Large intestine (tissue), 3 donors: ENCODE measurements around the gene RSPH1. TPM values are rescaled to one million over a fixed set of nuclear protein-coding genes. Genes with fewer than 3 reads are reported as not detected.

Source experiments
- DNase-seq, 2 donors: peaks; one replicate each; pipeline versions ENCODE4 v3.0.0 to v3.0.0-alpha.2; 2013
- H3K27ac ChIP-seq: one replicate; pipeline ENCODE4 v1.5.1; 2013; ENCODE audit warnings: low read length
- H3K27me3 ChIP-seq: 2 replicates; pipeline ENCODE4 v1.6.1; 2013; ENCODE audit warnings: low read length; ENCODE audit not compliant: control insufficient read depth, insufficient read depth
- H3K36me3 ChIP-seq: 2 replicates; pipeline ENCODE4 v1.6.1; 2013; ENCODE audit warnings: low read length; ENCODE audit not compliant: control insufficient read depth, insufficient read depth
- H3K4me1 ChIP-seq: one replicate; pipeline ENCODE4 v1.6.1; 2013; ENCODE audit warnings: low read length; ENCODE audit not compliant: control insufficient read depth, insufficient read depth
- H3K4me3 ChIP-seq: one replicate; pipeline ENCODE4 v1.5.1; 2013; ENCODE audit warnings: low read length
- H3K9me3 ChIP-seq: one replicate; pipeline ENCODE4 v1.6.1; 2013; ENCODE audit warnings: mild to moderate bottlenecking, low read depth, low read length, moderate library complexity; ENCODE audit not compliant: control insufficient read depth
- WGBS: methylation state at CpG from one replicate; pipeline ENCODE4 v1.1.5; 2013; ENCODE audit warnings: low lambda C conversion rate; ENCODE audit not compliant: insufficient coverage; 5-methylcytosine and 5-hydroxymethylcytosine counted together
- polyA plus RNA-seq: library from polyadenylated mRNA; unstranded; fragments of 120-200 nt; gene quantifications from one replicate; pipeline ENCODE4 v1.2.1, GENCODE V29; 2013

RSPH1 gene
- polyA plus RNA-seq, 1 donor: 6.0 TPM

DNA sequence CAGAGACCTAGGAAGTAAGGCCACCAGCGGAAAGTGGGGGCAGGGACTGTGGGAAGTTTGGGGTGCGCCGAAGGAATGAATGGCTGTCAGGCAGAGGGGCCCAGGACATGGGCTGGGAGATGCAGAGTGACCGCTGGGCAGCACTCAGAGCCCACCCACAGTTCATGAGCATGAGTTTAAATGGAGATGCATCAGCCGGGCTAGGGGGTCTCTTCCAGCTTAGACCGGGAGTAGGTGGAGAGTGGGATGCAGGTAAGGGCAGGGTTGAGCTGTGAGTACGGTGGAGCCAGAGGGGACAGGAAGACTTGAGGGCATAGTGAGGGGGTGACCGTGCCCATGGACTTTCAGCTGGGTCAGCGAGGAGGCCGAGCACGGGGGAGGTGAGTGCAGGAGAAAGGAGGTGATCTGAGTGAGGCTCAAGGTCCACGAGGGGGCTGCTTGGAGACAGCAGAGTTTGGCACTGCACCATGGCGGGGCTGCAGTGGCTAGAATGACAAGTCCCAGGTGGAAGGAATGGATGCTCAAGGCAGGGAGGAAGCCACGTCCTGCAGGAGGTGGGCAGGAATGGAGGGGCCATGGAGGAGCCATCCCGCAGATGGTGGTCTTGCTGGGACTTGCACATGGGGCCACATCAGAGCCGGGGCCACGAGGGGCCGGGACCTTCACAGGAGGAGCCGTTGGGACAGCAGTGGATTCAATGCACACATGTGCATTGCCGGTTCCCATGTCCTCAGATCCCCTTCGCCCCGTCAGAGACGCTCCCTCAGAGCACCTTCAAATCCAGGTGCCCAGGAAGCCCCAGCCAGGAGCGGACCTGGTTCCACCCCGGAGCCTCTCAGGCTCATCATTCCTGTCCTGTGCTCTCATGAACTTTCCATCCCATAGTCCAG, 57.5 kb downstream of the RSPH1 start:
- no peaks in the 10 kb centered on the region for H3K27me3 ChIP-seq
- H3K36me3 ChIP-seq: no peaks in the 10 kb centered on the region
- H3K9me3 ChIP-seq: no peaks in the 10 kb centered on the region
- no peak overlapping the region for H3K4me3 ChIP-seq
- H3K4me1 ChIP-seq: peaks cover 7% of the 10 kb centered on the region
- no peak for DNase-seq
- H3K27ac ChIP-seq: no peak overlapping the region
- WGBS: no CpG with 5 or more reads among the region's 25 CpGs

DNA sequence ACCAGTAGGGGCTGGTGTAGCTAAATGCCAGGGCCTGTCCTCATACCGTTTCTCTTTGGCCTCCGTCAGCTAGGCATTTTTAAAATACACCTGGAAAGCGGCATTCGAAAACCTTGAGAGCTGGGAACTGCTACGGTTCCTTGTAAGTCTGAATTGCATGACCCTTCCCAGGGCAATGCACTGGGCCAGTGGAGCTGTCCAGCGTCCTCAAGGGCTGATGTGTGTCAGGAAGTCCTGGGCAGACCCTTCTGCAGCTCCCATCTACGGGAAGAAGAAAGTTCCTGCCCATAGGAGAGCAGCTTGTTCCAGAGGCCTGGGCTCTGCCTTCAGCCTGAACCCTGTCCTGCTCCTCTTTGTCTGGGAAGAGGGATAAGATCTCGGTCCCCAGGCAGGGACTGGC, 58.2 kb downstream of the RSPH1 start:
- no peaks in the 10 kb centered on the region for H3K36me3 ChIP-seq
- WGBS: no CpG with 5 or more reads among the region's 8 CpGs
- no peak for DNase-seq
- H3K27me3 ChIP-seq: no peaks in the 10 kb centered on the region
- no peaks in the 10 kb centered on the region for H3K9me3 ChIP-seq
- H3K4me3 ChIP-seq: no peak overlapping the region
- no peak overlapping the region for H3K27ac ChIP-seq
- peaks cover 9% of the 10 kb centered on the region for H3K4me1 ChIP-seq

DNA sequence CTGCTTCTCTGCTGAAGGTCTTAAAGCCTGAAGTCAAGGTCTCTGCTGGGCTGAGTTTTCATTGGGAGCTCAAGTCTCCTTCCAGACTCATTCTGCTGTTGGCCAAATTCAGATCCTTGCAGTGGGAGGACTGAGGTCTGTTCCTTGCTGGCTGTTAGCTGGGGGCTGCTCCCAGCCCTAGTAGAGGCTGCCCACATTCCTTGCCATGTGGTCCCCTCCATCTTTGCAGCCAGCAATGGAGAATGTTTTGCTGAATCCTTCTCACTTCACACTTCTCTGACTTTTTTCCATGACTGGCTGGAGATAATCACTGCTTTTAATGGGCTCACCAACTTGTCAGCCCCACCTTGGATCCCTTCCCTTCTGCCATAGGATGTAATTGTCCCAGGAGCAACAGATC, 59.1 kb downstream of the RSPH1 start:
- no peaks in the 10 kb centered on the region for H3K9me3 ChIP-seq
- H3K36me3 ChIP-seq: no peaks in the 10 kb centered on the region
- no peak overlapping the region for H3K27ac ChIP-seq
- DNase-seq: no peak
- no peak overlapping the region for H3K4me3 ChIP-seq
- H3K4me1 ChIP-seq: peaks cover 9% of the 10 kb centered on the region
- no peaks in the 10 kb centered on the region for H3K27me3 ChIP-seq

DNA sequence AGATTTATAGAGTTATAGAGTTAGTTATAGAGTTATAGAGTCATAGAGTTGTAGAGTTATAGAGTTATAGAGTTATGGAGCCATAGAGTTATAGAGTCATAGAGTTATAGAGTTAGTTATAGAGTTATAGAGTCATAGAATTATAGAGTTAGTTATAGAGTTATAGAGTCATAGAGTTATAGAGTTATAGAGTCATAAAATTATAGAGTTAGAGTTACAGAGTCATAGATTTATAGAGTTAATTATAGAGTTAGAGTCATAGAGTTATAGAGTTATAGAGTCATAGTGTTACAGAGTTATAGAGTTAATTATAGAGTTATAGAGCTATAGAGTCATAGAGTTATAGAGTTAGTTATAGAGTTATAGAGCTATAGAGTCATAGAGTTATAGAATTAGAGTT, 60.2 kb downstream of the RSPH1 start:
- Histone ChIP-seq H3K36me3 (no peaks in the 10 kb centered on the region), H3K9me3 (no peaks in the 10 kb centered on the region), H3K27ac (no peak overlapping the region), H3K27me3 (no peaks in the 10 kb centered on the region), H3K4me1 (peaks cover 9% of the 10 kb centered on the region), H3K4me3 (no peak overlapping the region)
- no peak for DNase-seq

DNA sequence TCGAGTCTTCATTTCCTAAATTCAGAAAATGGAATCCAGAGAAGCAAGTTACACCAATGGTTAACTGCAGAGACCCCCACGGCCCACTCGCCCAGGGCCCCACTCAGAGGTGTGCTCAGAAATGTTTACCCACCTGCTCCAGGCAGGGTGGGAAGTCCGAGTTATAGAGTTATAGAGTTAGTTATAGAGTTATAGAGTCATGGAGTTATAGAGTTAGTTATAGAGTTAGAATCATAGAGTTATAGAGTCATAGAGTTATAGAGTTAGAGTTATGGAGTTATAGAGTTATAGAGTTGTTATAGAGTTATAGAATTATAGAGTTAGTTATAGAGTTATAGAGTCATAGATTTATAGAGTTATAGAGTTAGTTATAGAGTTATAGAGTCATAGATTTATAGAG, 60.6 kb downstream of the RSPH1 start:
- Histone ChIP-seq H3K9me3 (no peaks in the 10 kb centered on the region), H3K36me3 (no peaks in the 10 kb centered on the region), H3K27ac (no peak overlapping the region), H3K4me1 (peaks cover 9% of the 10 kb centered on the region), H3K4me3 (no peak overlapping the region), H3K27me3 (no peaks in the 10 kb centered on the region)
- no peak for DNase-seq
- WGBS: 67% methylated on average over 1 of the region's 4 CpGs

DNA sequence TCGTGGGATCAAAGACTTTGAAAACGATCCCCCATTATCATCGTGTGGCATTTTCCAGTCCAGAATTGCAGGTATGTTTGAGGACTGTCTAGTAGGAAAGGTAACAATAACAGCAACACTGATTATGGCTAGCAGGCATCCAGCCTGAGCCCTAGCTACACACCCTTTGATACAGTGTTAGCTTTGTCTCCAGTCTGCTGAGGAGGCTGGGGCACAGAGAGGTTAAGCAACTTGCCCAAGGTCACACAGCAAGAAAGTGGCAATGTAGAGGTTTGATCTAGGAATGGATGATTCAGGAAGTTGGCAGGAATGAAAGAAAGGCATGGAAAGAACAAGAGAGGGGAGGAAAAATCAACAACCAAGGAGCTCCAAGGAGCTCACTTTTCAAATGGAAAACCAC, 61.1 kb downstream of the RSPH1 start:
- WGBS: no CpG with 5 or more reads among the region's 3 CpGs
- H3K27me3 ChIP-seq: no peaks in the 10 kb centered on the region
- no peak overlapping the region for H3K4me3 ChIP-seq
- no peak overlapping the region for H3K27ac ChIP-seq
- no peaks in the 10 kb centered on the region for H3K9me3 ChIP-seq
- no peaks in the 10 kb centered on the region for H3K36me3 ChIP-seq
- peaks cover 9% of the 10 kb centered on the region for H3K4me1 ChIP-seq
- DNase-seq: no peak

DNA sequence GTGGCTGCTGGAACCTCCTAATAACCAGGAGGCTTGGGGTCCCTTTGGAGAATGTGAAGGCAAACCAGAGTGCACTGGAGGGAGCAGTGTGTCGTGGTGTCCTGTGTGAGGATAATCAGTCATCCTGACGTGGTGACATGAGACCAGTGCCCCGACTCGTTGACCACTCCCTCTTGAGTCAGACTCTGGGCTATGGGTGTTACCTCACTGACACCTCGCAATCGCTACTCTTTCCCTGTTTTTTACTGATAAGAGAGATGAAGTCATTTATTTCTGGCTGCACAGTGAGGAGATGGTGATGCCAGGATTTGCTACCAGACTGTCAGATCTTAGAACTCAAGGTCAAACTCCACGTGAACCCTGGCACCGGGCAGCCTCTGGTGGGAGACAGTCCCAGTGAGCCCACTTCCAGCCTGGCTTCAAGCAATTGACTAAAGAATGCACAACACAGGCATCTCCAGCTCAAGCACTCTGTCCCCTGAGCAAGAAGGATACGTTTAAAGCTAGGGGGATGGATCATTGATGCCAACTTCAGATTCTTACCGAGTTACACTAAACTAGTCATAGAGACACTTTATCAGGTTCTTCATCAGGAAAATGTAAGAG, 62.0 kb downstream of the RSPH1 start:
- Histone ChIP-seq H3K27ac (peak overlapping the region; percentile 59), H3K4me1 (peaks cover 9% of the 10 kb centered on the region), H3K4me3 (no peak overlapping the region), H3K36me3 (no peaks in the 10 kb centered on the region), H3K9me3 (no peaks in the 10 kb centered on the region), H3K27me3 (peaks cover under 1% of the 10 kb centered on the region)
- peak; percentile 92 to 94 for DNase-seq
- no CpG with 5 or more reads among the region's 10 CpGs for WGBS

DNA sequence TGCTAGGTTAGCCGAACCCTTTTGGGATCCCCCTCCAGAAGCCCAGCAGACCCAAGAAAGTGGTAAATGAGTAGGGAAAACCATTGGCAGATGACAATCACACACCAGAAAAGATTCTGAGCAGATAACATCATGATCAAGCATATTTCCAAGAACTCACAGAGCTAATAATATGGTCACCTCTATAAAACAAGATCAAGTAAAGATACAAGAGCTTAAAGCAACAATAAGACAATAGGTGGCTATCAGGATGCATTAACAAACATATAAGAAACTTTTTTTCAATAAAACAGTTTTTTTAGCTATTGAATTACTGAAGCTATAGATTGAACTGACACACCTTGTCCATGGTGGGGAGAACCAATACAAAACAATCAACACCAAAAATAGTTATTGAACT, 63.3 kb downstream of the RSPH1 start:
- Histone ChIP-seq H3K27me3 (peaks cover 2% of the 10 kb centered on the region), H3K9me3 (no peaks in the 10 kb centered on the region), H3K4me1 (peaks cover 9% of the 10 kb centered on the region), H3K36me3 (no peaks in the 10 kb centered on the region), H3K27ac (no peak overlapping the region), H3K4me3 (no peak overlapping the region)
- no peak for DNase-seq
- no CpG with 5 or more reads among the region's 1 CpG for WGBS

DNA sequence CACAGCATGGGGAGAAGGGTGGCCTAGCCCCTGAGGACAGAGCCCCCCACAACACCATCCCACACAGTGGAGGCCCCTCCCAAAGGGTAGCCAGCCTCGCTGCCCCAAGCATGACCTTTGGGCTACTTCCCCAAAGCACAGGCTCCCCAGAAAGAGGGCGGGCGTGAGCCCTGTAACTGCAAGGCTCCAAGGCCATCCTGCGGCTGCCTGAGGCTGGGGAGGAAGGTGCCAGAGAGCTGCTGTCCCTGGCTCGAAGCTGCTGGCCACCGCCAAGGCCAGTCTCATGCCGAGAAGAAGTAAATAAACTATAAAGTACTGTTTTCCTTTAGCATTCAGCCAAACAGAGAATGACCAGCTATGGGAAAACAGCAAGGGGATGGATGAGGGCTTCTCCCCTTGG, 64.8 kb downstream of the RSPH1 start:
- no CpG with 5 or more reads among the region's 7 CpGs for WGBS
- H3K27ac ChIP-seq: no peak overlapping the region
- H3K4me3 ChIP-seq: no peak overlapping the region
- peaks cover 2% of the 10 kb centered on the region for H3K27me3 ChIP-seq
- H3K9me3 ChIP-seq: no peaks in the 10 kb centered on the region
- no peak for DNase-seq
- H3K4me1 ChIP-seq: peaks cover 9% of the 10 kb centered on the region
- no peaks in the 10 kb centered on the region for H3K36me3 ChIP-seq

DNA sequence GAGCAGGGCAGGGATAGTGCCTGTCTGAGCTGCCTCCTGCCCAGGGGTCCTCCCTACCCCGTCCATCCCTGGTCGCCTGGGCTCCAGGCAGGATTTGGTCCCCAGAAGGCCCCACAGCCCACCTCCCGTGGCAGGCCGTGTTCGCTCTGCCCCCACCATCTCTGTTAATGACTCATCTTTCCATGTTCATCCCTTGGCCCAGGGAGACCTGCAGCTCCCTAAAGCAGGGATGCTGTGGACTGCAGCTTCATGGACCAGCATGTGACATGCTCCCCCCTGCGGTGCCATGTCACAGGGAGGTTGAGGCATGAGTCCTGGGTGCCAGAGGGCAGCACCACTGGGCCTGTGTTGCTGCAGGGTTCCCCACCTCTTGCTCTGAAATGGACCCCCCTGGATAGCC, 65.5 kb downstream of the RSPH1 start:
- H3K36me3 ChIP-seq: no peaks in the 10 kb centered on the region
- H3K4me1 ChIP-seq: peaks cover 9% of the 10 kb centered on the region
- no CpG with 5 or more reads among the region's 6 CpGs for WGBS
- no peak overlapping the region for H3K4me3 ChIP-seq
- H3K9me3 ChIP-seq: no peaks in the 10 kb centered on the region
- H3K27ac ChIP-seq: no peak overlapping the region
- H3K27me3 ChIP-seq: peaks cover 2% of the 10 kb centered on the region
- no peak for DNase-seq

DNA sequence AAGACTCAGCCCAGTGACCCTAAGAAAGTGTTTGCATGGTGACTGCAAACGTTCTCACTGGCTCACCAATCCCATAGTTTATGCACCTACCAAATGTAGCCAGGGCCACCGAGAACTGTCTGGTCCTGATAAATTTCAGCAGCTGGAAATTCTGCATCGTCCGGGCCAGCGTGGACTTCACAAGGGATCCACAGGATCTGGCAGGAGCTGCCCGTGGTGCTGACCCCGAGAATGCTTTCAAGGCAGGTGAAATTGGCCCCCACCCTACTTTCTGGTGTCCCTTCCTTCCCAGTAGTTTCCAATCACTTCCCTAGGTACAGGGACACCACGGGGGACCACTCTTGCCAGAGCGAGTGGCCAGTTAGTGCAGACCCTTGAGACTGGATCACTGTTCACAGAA, 66.2 kb downstream of the RSPH1 start:
- Histone ChIP-seq H3K4me3 (no peak overlapping the region), H3K27ac (no peak overlapping the region), H3K4me1 (peaks cover 9% of the 10 kb centered on the region), H3K27me3 (peaks cover 2% of the 10 kb centered on the region), H3K9me3 (no peaks in the 10 kb centered on the region), H3K36me3 (no peaks in the 10 kb centered on the region)
- DNase-seq: no peak
- no CpG with 5 or more reads among the region's 9 CpGs for WGBS
